PFSK-1 (cell line): ENCODE data around the gene ATP1B3.

Experiments used
- FOXP2 ChIP-seq: optimal IDR thresholded peaks from 2 replicates; pipeline ENCODE3; 2011; ENCODE audit warnings: borderline replicate concordance, control low read depth, inconsistent platforms; ENCODE audit not compliant: insufficient read depth; ENCODE audit errors: extremely low read length, extremely low read depth
- POLR2AphosphoS5 ChIP-seq: IDR thresholded peaks from 2 replicates; pipeline ENCODE4 v1.6.1; 2012; ENCODE audit warnings: low read depth, mild to moderate bottlenecking, control low read depth, low read length, moderate library complexity
- REST ChIP-seq, 2 experiments: IDR thresholded peaks; 2 replicates each; pipeline versions ENCODE4 v1.6.1 to v1.8.0; 2011 to 2012; ENCODE audit warnings: low read depth in 2 of 2, low read length in 2 of 2, control low read depth in 1 of 2, inconsistent platforms in 1 of 2, mild to moderate bottlenecking in 1 of 2, moderate library complexity in 1 of 2; ENCODE audit not compliant: insufficient read depth in 1 of 2
- SIN3A ChIP-seq: IDR thresholded peaks from 2 replicates; pipeline ENCODE4 v1.6.1; 2012; ENCODE audit warnings: mild to moderate bottlenecking, low read length, moderate library complexity, borderline replicate concordance; ENCODE audit not compliant: insufficient read depth
- TAF1 ChIP-seq: IDR thresholded peaks from 2 replicates; pipeline ENCODE4 v1.6.1; 2012; ENCODE audit warnings: low read length, control low read depth, borderline replicate concordance; ENCODE audit not compliant: insufficient read depth

Gene ATP1B3

GRCh38 chr3:141950572-141951493 lies 74.4 kb downstream of the ATP1B3 start:
- TF ChIP-seq POLR2AphosphoS5 = no peak
- TF ChIP-seq REST (IDR thresholded peaks at IDR 0.05; ENCODE audit: insufficient read depth in 1 of 2, low read depth in 2 of 2, low read length in 2 of 2) = no peak
- TF ChIP-seq TAF1 = no peak
- TF ChIP-seq SIN3A = no peak
- TF ChIP-seq FOXP2 = no peak

- no peak for TF ChIP-seq POLR2AphosphoS5
- TF ChIP-seq TAF1 = no peak
- TF ChIP-seq SIN3A = no peak
- no peak for TF ChIP-seq REST (IDR thresholded peaks at IDR 0.05; ENCODE audit: insufficient read depth in 1 of 2, low read depth in 2 of 2, low read length in 2 of 2)
- TF ChIP-seq FOXP2 = no peak
Measured at GRCh38 chr3:141952611-141953010, 76.2 kb downstream of the ATP1B3 start.

GRCh38 chr3:141955175-141955574 lies 78.7 kb downstream of the ATP1B3 start:
- TF ChIP-seq SIN3A (no peak), TAF1 (no peak), POLR2AphosphoS5 (no peak), REST (IDR thresholded peaks at IDR 0.05; ENCODE audit: insufficient read depth in 1 of 2, low read depth in 2 of 2, low read length in 2 of 2) (no peak), FOXP2 (no peak)

- TF ChIP-seq POLR2AphosphoS5 (no peak), SIN3A (no peak), FOXP2 (no peak), TAF1 (no peak), REST (IDR thresholded peaks at IDR 0.05; ENCODE audit: insufficient read depth in 1 of 2, low read depth in 2 of 2, low read length in 2 of 2) (no peak)
Measured at GRCh38 chr3:141959589-141960554, 83.4 kb downstream of the ATP1B3 start.
